SH-SY5Y (cell line): ENCODE measurements around the gene LAMC3.

Experiments used
- GATA2 ChIP-seq: IDR thresholded peaks from 2 replicates; pipeline ENCODE4 v1.6.1; 2011; ENCODE audit warnings: mild to moderate bottlenecking, low read depth, low read length
- GATA3 ChIP-seq: IDR thresholded peaks from 2 replicates; pipeline ENCODE4 v1.6.1; 2011; ENCODE audit warnings: low read depth, mild to moderate bottlenecking, low read length, moderate library complexity

DNA sequence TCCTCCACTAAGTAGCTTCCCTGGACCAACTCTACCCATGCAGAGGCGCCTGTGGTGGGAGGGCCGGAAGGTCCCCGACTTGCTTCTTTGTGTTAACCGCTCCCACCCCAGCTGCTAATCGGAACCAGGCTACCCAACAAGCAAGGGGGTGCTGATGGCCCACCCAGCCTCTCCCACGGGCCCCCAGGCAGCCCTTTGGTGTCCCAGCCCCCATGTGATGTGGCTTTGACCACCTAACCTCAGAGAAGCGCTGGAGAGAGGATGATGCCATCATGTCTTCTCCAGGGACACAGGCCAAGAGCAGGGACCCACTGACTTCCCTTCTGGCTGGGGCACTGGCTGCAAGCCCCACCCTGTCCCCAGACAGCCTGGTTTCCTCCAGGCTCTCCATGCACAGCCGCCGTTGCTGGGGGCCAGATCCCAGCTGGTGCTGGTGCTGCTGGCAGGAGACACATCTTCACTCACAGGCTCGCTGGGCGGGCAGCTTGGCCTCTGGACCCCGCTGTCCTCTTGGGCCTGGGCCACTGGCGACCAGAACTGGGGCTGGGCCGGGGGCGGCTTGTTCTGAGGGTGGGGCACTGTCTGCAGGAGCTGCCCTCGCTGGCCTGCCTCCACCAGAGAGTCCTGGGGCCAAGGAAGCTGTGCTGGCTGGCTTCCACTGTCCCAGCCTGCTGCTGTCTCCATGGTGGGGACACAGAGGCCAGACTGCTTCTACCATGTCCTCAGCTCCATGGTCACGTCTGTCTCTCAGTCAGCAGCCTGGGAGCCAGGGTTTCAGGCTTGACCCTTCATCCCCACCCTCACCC, 27.8 kb downstream of the LAMC3 start:
- TF ChIP-seq GATA2 (no peak), GATA3 (no peak)
